Inflammatory macrophage treated with lipopolysaccharide for 1 hour (primary cell): ENCODE results near the gene HAAO.

Experiments used
- DNase-seq, 2 donors: peaks; one replicate each; pipeline ENCODE4 v3.0.0-alpha.2; 2020 to 2022

Gene HAAO

GRCh38 chr2:42792087-42792582, 248 bp downstream of the HAAO start:
- peak; percentile 50 to 54 for DNase-seq

- no peak for DNase-seq
Observed at GRCh38 chr2:42791606-42792005, 777 bp downstream of the HAAO start.

GRCh38 chr2:42789751-42790150, 2.6 kb downstream of the HAAO start:
- no peak for DNase-seq

GRCh38 chr2:42788882-42789281, 3.5 kb downstream of the HAAO start:
- no peak for DNase-seq

- no peak for DNase-seq
Observed at GRCh38 chr2:42788478-42788793, 3.9 kb downstream of the HAAO start.

- no peak for DNase-seq
Observed at GRCh38 chr2:42787788-42788477, 4.5 kb downstream of the HAAO start.

- DNase-seq = no peak
Observed at GRCh38 chr2:42787424-42787787, 5.0 kb downstream of the HAAO start.

GRCh38 chr2:42786561-42787345, 5.6 kb downstream of the HAAO start:
- no peak for DNase-seq

- DNase-seq = no peak
Observed at GRCh38 chr2:42784204-42784880, 8.0 kb downstream of the HAAO start.

- no peak for DNase-seq
Observed at GRCh38 chr2:42783511-42783910, 8.9 kb downstream of the HAAO start.

- no peak for DNase-seq
Observed at GRCh38 chr2:42781181-42781580, 11.2 kb downstream of the HAAO start.

GRCh38 chr2:42777883-42778805, 14.2 kb downstream of the HAAO start:
- no peak for DNase-seq

- DNase-seq = no peak
Observed at GRCh38 chr2:42775810-42776209, 16.6 kb downstream of the HAAO start.

GRCh38 chr2:42775186-42775585, 17.2 kb downstream of the HAAO start:
- DNase-seq = no peak

GRCh38 chr2:42771546-42772153, 20.7 kb downstream of the HAAO start:
- DNase-seq = no peak

- DNase-seq = peak; percentile 52 to 55
Observed at GRCh38 chr2:42770288-42771131, 21.9 kb downstream of the HAAO start.

- DNase-seq = no peak
Observed at GRCh38 chr2:42769583-42770287, 22.6 kb downstream of the HAAO start.

- no peak for DNase-seq
Observed at GRCh38 chr2:42768706-42769256, 23.6 kb downstream of the HAAO start.

- DNase-seq = no peak
Observed at GRCh38 chr2:42767899-42768705, 24.3 kb downstream of the HAAO start.
